Breast epithelium (tissue), 3 donors: ENCODE data around the gene TNFAIP8.

ENCODE experiments used
- CTCF ChIP-seq, 3 donors: fragments of 450-650 bp; IDR thresholded peaks; one replicate each; pipeline ENCODE4 v1.5.1; 2016 to 2017; ENCODE audit warnings: antibody characterized with exemption in 3 of 3, mild to moderate bottlenecking in 3 of 3, moderate library complexity in 3 of 3
- POLR2A ChIP-seq: fragments of 450-650 bp; IDR thresholded peaks from one replicate; pipeline ENCODE4 v1.6.1; 2016; ENCODE audit warnings: antibody characterized with exemption, mild to moderate bottlenecking, moderate library complexity
- POLR2AphosphoS5 ChIP-seq, 3 donors: sonication (generic); formaldehyde crosslinking; IDR thresholded peaks; one replicate each; pipeline ENCODE4 v1.6.1; 2017; ENCODE audit warnings: antibody characterized with exemption in 3 of 3

GRCh38 chr5:119335261-119335677, 20.6 kb upstream of the TNFAIP8 start:
- no peak for TF ChIP-seq CTCF (IDR thresholded peaks at IDR 0.05)
- TF ChIP-seq POLR2A = no peak
- no peak for TF ChIP-seq POLR2AphosphoS5 (IDR thresholded peaks at IDR 0.05)
